ENCODE results near the gene AFF3. TPM values are rescaled to one million over a fixed set of nuclear protein-coding genes. Genes with fewer than 3 reads are reported as not detected.

The AFF3 gene
- total RNA-seq, 1 experiment from 2014 or later, result 0.22 TPM

- no peak overlapping the region for H2BK20ac ChIP-seq (ENCODE audit: low read depth, low read length, poor library complexity, severe bottlenecking)
- no CpG with 5 or more reads among the region's 13 CpGs for WGBS (ENCODE audit: extremely low coverage, insufficient read length, low lambda C conversion rate)
- H3T11ph ChIP-seq (ENCODE audit: low read length), result no peak overlapping the region
- peaks cover 18 to 22% of the 10 kb centered on the region in 2 experiments for H3K4me1 Mint-ChIP-seq
- no peak overlapping the region for H2BK120ac ChIP-seq (ENCODE audit: low read depth, low read length, poor library complexity, severe bottlenecking)
- 0 out of 7 replicates have a peak, but pooled peaks cover 0 to 2% (median 0%) of the 10 kb centered on the region in 3 experiments for H3K36me3 Mint-ChIP-seq (ENCODE audit: insufficient read depth in 1 of 3, low read depth in 3 of 3)
- no peaks in the 10 kb centered on the region for H3K79me1 ChIP-seq (ENCODE audit: insufficient read depth, low read depth, low read length, poor library complexity, severe bottlenecking)
- H2BK15ac ChIP-seq (ENCODE audit: low read depth, low read length), result no peak overlapping the region
- no peaks in the 10 kb centered on the region for H3K9me3 ChIP-seq (ENCODE audit: control insufficient read depth, low read depth, low read length)
- no peak overlapping the region for H4K91ac ChIP-seq (ENCODE audit: insufficient read length, low read depth, low read length)
- H4K8ac ChIP-seq (replicated peaks; ENCODE audit: insufficient read length, low read depth, low read length), result no peak overlapping the region
- H2AFZ ChIP-seq (ENCODE audit: low read length), result no peak overlapping the region
- H2BK5ac ChIP-seq (ENCODE audit: insufficient read length, low read length), result no peak overlapping the region
- no peaks in the 10 kb centered on the region for H4K20me1 ChIP-seq (ENCODE audit: control insufficient read depth, insufficient read depth, insufficient read length)
- DNase-seq, result no peak
- no peaks in the 10 kb centered on the region for H3K27me3 ChIP-seq (ENCODE audit: insufficient read depth, low read length)
- no peaks in the 10 kb centered on the region for H3K23me2 ChIP-seq (ENCODE audit: insufficient read length, low read depth, low read length, poor library complexity, severe bottlenecking)
- no peak overlapping the region for H3K18ac ChIP-seq (ENCODE audit: insufficient read length, low read depth, low read length)
- H3K4me1 ChIP-seq (ENCODE audit: insufficient read depth, low read length), result peaks cover 12% of the 10 kb centered on the region; the same call in 1 of the 2 replicates
- no peak overlapping the region for H3K56ac ChIP-seq (ENCODE audit: insufficient read length, low read depth, low read length)
- TF ChIP-seq, protein P1, sequence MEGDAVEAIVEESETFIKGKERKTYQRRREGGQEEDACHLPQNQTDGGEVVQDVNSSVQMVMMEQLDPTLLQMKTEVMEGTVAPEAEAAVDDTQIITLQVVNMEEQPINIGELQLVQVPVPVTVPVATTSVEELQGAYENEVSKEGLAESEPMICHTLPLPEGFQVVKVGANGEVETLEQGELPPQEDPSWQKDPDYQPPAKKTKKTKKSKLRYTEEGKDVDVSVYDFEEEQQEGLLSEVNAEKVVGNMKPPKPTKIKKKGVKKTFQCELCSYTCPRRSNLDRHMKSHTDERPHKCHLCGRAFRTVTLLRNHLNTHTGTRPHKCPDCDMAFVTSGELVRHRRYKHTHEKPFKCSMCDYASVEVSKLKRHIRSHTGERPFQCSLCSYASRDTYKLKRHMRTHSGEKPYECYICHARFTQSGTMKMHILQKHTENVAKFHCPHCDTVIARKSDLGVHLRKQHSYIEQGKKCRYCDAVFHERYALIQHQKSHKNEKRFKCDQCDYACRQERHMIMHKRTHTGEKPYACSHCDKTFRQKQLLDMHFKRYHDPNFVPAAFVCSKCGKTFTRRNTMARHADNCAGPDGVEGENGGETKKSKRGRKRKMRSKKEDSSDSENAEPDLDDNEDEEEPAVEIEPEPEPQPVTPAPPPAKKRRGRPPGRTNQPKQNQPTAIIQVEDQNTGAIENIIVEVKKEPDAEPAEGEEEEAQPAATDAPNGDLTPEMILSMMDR (conservative IDR thresholded peaks at IDR 0.05), result no peak
- no peak overlapping the region for H3K27ac ChIP-seq (ENCODE audit: insufficient read length, low read depth, low read length)
- peaks cover 7% of the 10 kb centered on the region for H3K27me3 Mint-ChIP-seq (ENCODE audit: low read depth)
- H4K5ac ChIP-seq (ENCODE audit: insufficient read length, low read depth, low read length), result no peak overlapping the region
- H3K9me3 Mint-ChIP-seq, result peaks cover 0 to 3% of the 10 kb centered on the region in 2 experiments; a peak in 1 of 5 replicates
- H3K14ac ChIP-seq (ENCODE audit: insufficient read depth, low read length), result no peak overlapping the region
- H3K23ac ChIP-seq (ENCODE audit: insufficient read length, low read depth, low read length), result no peak overlapping the region
- no peak overlapping the region for H3K4ac ChIP-seq (ENCODE audit: low read depth, low read length)
- no peak overlapping the region for H3K4me2 ChIP-seq (ENCODE audit: insufficient read depth, insufficient read length, low read length)
- no peak overlapping the region for H3K27ac Mint-ChIP-seq
- no peak overlapping the region for H2AK5ac ChIP-seq (ENCODE audit: insufficient read length, low read length)
- H2BK12ac ChIP-seq (ENCODE audit: insufficient read length, low read depth, low read length), result no peak overlapping the region
- H3K9ac ChIP-seq (ENCODE audit: extremely low read depth, insufficient read length, low read length), result no peak overlapping the region
- no peak overlapping the region; a peak in 1 of 5 replicates for H3K4me3 Mint-ChIP-seq
- H3K79me2 ChIP-seq (ENCODE audit: insufficient read depth, low read length), result no peaks in the 10 kb centered on the region
Observed at GRCh38 chr2:99648906-99649789, 493.2 kb downstream of the AFF3 start.
